ENCODE results near the gene MTM1. TPM values are rescaled to one million over a fixed set of nuclear protein-coding genes. Genes with fewer than 3 reads are reported as not detected.

The MTM1 gene
- total RNA-seq, 1 experiment from 2014 or later = 4.3 TPM

DNA sequence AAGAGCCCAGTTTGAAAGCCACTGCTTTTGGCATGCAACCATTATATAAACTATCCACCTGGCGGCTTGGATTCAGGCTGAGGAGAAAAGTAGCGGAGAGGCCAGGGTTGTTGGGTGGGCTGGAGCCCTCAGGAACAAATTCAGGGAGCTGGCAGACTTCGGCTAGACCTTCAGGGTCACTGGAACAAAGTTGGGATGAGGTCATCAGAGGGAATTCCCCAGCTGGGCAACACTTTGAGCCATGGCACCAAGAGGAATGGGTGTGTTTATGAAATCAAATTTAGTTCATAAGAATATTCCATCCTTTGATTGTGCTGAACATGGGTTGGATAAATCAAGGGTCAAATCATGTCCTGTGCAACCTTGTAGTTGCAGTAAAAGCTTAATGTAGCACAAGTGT, 146.8 kb downstream of the MTM1 start:
- DNase-seq (ENCODE audit: low read depth) = peak; percentile 22

- DNase-seq (ENCODE audit: low read depth) = no peak
Observed at GRCh38 chrX:150719621-150720020, 151.2 kb downstream of the MTM1 start.

Other genes starting within 250 kb of the MTM1 start
- gene MAMLD1, start 205.3 kb upstream of the MTM1 start, total RNA-seq (2014; rRNA removed; shearing (Covaris generic)) = 2.2 and 12.3 TPM in 2 replicates
- gene MTMR1, start 124.8 kb downstream of the MTM1 start, total RNA-seq (2014; rRNA removed; shearing (Covaris generic)) = 15.8 and 17.0 TPM in 2 replicates